OCI-LY1 (cell line): ENCODE results near the gene AANAT.
A peak's percentile ranks its signal among the peaks of the same experiment; 100 is the strongest.

Experiments
- H2AFZ ChIP-seq: fragments of 200-600 bp; sonication (generic), shearing (Covaris generic); 2 replicates; pipeline ENCODE4 v1.6.0; 2014; ENCODE audit warnings: antibody characterized with exemption, mild to moderate bottlenecking, low read length
- H3F3A ChIP-seq: fragments of 200-600 bp; sonication (generic), shearing (Covaris generic); 2 replicates; pipeline ENCODE4 v1.6.0; 2014; ENCODE audit warnings: mild to moderate bottlenecking, antibody characterized with exemption, low read length, moderate library complexity; ENCODE audit not compliant: insufficient read depth
- H3K27ac ChIP-seq: fragments of 200-600 bp; sonication (generic); 2 replicates; pipeline ENCODE4 v1.5.1; 2014; ENCODE audit warnings: low read length, mixed run types, mild to moderate bottlenecking, low read depth; ENCODE audit not compliant: poor library complexity, severe bottlenecking
- H3K27me3 ChIP-seq: fragments of 200-600 bp; sonication (generic); 2 replicates; pipeline ENCODE4 v1.6.0; 2014; ENCODE audit warnings: antibody characterized with exemption, mild to moderate bottlenecking, low read length, moderate library complexity; ENCODE audit not compliant: insufficient read depth
- H3K36me3 ChIP-seq: fragments of 200-600 bp; sonication (generic); 2 replicates; pipeline ENCODE4 v1.6.1; 2014; ENCODE audit warnings: mild to moderate bottlenecking, antibody characterized with exemption, low read length, moderate library complexity, mixed read lengths; ENCODE audit not compliant: insufficient read depth
- H3K4me1 ChIP-seq: fragments of 200-600 bp; sonication (generic); 2 replicates; pipeline ENCODE4 v1.5.1; 2014; ENCODE audit warnings: mild to moderate bottlenecking, low read length, moderate library complexity; ENCODE audit not compliant: insufficient read depth, severe bottlenecking
- H3K4me2 ChIP-seq: fragments of 200-600 bp; sonication (generic), shearing (Covaris generic); 2 replicates; pipeline ENCODE4 v1.6.1; 2014; ENCODE audit warnings: low read length
- H3K4me3 ChIP-seq: fragments of 200-600 bp; sonication (generic); 2 replicates; pipeline ENCODE4 v1.5.1; 2014; ENCODE audit warnings: low read length, low read depth, mild to moderate bottlenecking, mixed read lengths; ENCODE audit not compliant: poor library complexity, severe bottlenecking
- H3K79me2 ChIP-seq: fragments of 200-600 bp; shearing (Covaris generic); 2 replicates; pipeline ENCODE4 v1.6.1; 2016; ENCODE audit warnings: mixed run types, low read length, mixed read lengths; ENCODE audit not compliant: insufficient read depth
- H3K9ac ChIP-seq: fragments of 200-600 bp; sonication (generic), shearing (Covaris generic); 2 replicates; pipeline ENCODE4 v1.6.1; 2014; ENCODE audit warnings: mild to moderate bottlenecking, low read length, mixed read lengths
- H3K9me2 ChIP-seq: fragments of 200-600 bp; sonication (generic), shearing (Covaris generic); 2 replicates; pipeline ENCODE4 v1.6.1; 2014; ENCODE audit warnings: low read depth, mild to moderate bottlenecking, low read length, mixed read lengths
- H3K9me3 ChIP-seq: fragments of 200-600 bp; shearing (Covaris generic); 2 replicates; pipeline ENCODE4 v1.6.1; 2014; ENCODE audit warnings: low read length, mixed read lengths
- H4K20me1 ChIP-seq: fragments of 200-600 bp; sonication (generic), shearing (Covaris generic); 2 replicates; pipeline ENCODE4 v1.6.0; 2016; ENCODE audit warnings: mild to moderate bottlenecking, low read length; ENCODE audit not compliant: insufficient read depth
- CTCF ChIP-seq: fragments of 200-600 bp; sonication (generic), shearing (Covaris generic); IDR thresholded peaks from 2 replicates; pipeline ENCODE4 v1.5.1; 2017; ENCODE audit warnings: mild to moderate bottlenecking, antibody characterized with exemption, low read length, moderate library complexity, mixed read lengths
- EZH2 ChIP-seq: fragments of 200-600 bp; sonication (generic), shearing (Covaris generic); IDR thresholded peaks from 2 replicates; pipeline ENCODE4 v1.8.0; 2017; ENCODE audit warnings: borderline replicate concordance, mixed run types, mild to moderate bottlenecking, antibody characterized with exemption, low read length, moderate library complexity, mixed read lengths

The AANAT gene

GRCh38 chr17:76473541-76473985 lies 6.2 kb downstream of the AANAT start:
- Histone ChIP-seq H3K27ac (no peak overlapping the region), H3K27me3 (no peaks in the 10 kb centered on the region), H2AFZ (no peak overlapping the region), H3K9ac (no peak overlapping the region), H3K4me3 (no peak overlapping the region), H3K4me1 (no peaks in the 10 kb centered on the region), H3F3A (no peaks in the 10 kb centered on the region), H3K9me2 (no peaks in the 10 kb centered on the region), H3K4me2 (no peak overlapping the region), H3K36me3 (peaks cover 5% of the 10 kb centered on the region; the same call in 1 of the 2 replicates), H4K20me1 (no peaks in the 10 kb centered on the region), H3K79me2 (no peaks in the 10 kb centered on the region), H3K9me3 (no peaks in the 10 kb centered on the region)
- TF ChIP-seq EZH2, result no peak
- peak; percentile 33; the same call in 1 of the 2 replicates for TF ChIP-seq CTCF

GRCh38 chr17:76474238-76474637 lies 6.8 kb downstream of the AANAT start:
- Histone ChIP-seq H3K27me3 (no peaks in the 10 kb centered on the region), H3K4me2 (no peak overlapping the region), H3K9me3 (no peaks in the 10 kb centered on the region), H3K9me2 (no peaks in the 10 kb centered on the region), H3K4me3 (no peak overlapping the region), H2AFZ (no peak overlapping the region), H3K9ac (no peak overlapping the region), H3F3A (no peaks in the 10 kb centered on the region), H3K4me1 (no peaks in the 10 kb centered on the region), H4K20me1 (no peaks in the 10 kb centered on the region), H3K79me2 (no peaks in the 10 kb centered on the region), H3K27ac (no peak overlapping the region), H3K36me3 (peaks cover 5% of the 10 kb centered on the region; the same call in 1 of the 2 replicates)
- TF ChIP-seq CTCF, result no peak
- TF ChIP-seq EZH2, result no peak

- Histone ChIP-seq H2AFZ (no peak overlapping the region), H3K4me3 (no peak overlapping the region), H3K9me3 (no peaks in the 10 kb centered on the region), H3K79me2 (no peaks in the 10 kb centered on the region), H4K20me1 (no peaks in the 10 kb centered on the region), H3K9ac (no peak overlapping the region), H3K27me3 (no peaks in the 10 kb centered on the region), H3K4me2 (no peak overlapping the region), H3K4me1 (no peaks in the 10 kb centered on the region), H3F3A (no peaks in the 10 kb centered on the region), H3K9me2 (no peaks in the 10 kb centered on the region), H3K27ac (no peak overlapping the region), H3K36me3 (peaks cover 5% of the 10 kb centered on the region; the same call in 1 of the 2 replicates)
- TF ChIP-seq EZH2, result no peak
- TF ChIP-seq CTCF, result no peak
These were observed 7.5 kb downstream of the AANAT start for GRCh38 chr17:76474894-76475293.
